T47D (cell line): Measurements from ENCODE around the gene AHCTF1.
"Not testable (repeated sequence)": the region's sequence is repeated elsewhere in the genome, so short reads cannot be mapped to it uniquely, and the experiment has no call there.

Experiments used
- DNase-seq, 2 experiments: peaks; one replicate each; pipeline versions ENCODE4 v3.0.0 to v3.0.0-alpha.2; 2011 to 2012; ENCODE audit warnings: low read depth in 1 of 2, low spot score in 1 of 2
- JUND ChIP-seq: IDR thresholded peaks from 2 replicates; pipeline ENCODE4 v1.6.1; 2012; ENCODE audit warnings: low read depth
- in situ Hi-C: cut with HindIII; loops from 2 replicates; pipeline ENCODE4 v1.10.0; 2016; ENCODE audit warnings: low sequenced_read_pairs, low pct_unique_long_range_greater_than_20kb

The AHCTF1 gene

DNA sequence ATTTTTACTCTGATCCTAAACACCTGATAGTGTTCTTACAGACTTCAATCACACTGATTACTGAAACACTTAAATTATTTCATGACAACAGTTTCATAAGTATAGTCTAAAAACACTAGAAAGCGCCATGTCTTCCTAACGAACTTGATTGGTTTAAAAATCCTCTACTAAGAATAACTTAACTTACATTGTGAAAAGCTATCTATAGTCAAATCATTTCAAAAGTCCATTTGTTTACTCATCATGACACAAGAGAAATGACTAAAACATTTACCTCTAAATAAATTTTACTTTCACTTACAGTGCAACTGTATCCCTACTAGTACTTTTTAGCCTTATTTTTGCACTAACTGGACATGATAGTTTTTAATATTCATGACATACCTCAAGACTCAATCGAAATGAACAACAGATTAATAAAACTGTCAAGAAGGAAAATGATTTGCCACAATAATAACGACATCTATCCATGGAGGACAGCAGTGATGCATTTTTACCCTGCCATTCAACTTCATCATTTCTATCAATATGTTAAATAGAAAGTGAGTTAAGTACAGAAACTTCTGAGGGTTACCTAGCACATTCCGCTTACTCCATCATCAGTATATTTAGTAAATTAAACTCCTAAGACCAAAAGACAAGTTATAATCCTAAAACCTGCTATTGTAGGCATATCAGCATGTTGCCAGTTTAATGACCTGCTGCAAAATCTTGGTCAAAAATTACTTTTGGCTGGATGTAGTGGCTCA lies 38.4 kb downstream of the AHCTF1 start:
- in situ Hi-C loops = no loop called here
- no peak for TF ChIP-seq JUND
- no peak for DNase-seq

DNA sequence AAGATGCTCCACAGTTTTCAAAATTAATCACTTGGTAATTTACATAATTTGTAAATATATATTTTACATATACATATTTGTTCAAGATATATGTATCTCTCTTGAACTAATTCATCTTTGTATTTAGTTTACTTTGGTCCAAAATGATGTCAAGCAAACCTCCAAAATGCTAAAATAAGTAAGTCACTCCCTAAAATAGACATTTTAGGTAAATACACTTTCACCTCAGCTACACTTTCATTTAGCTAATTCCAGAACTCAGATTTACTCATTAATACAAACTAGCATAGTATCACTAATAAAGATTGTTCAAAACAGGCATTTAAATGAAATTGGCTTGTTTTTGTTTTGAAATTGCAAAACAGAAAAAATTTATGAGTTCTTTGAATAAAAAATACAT lies 40.6 kb downstream of the AHCTF1 start:
- in situ Hi-C loops = no loop called here
- no peak for DNase-seq
- no peak for TF ChIP-seq JUND

DNA sequence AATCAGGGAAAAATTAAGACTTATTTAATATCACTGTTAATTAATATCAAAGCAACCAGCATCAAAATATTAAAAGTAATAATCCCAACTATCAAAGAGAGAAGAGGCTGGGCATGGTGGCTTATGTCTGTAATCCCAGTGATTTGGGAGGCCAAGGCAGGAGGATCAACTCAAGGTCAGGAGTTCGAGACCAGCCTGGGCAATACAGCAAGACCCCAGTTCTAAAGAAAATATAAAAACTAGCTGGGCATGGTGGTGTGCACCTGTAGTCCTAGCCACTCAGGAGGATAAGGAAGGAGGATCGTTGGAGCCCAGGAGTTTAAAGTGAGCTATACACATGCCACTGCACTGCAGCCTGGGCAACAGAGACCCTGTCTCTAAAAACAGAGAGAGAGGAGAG lies 43.2 kb downstream of the AHCTF1 start:
- in situ Hi-C loops = no loop called here
- DNase-seq = no peak
- no peak for TF ChIP-seq JUND

DNA sequence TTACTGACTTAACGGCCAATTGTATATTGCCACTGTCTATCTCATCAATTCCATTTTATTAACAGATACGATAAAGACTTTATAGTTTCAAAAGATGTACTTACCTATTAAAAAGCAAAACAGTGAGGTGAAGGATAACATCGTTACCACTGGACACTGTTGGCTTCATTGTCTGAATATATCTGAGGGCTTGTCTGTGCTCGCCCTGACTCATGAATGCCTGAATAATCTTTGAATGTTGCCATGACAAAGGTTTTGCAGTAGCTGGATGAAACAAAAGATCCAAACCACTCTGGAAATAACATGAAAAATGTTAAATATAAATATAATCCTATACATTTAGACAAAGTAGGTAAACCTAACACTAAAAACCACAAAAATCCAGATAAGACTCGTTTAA lies 46.4 kb downstream of the AHCTF1 start:
- in situ Hi-C loops, DNase-seq: not testable (repeated sequence)

DNA sequence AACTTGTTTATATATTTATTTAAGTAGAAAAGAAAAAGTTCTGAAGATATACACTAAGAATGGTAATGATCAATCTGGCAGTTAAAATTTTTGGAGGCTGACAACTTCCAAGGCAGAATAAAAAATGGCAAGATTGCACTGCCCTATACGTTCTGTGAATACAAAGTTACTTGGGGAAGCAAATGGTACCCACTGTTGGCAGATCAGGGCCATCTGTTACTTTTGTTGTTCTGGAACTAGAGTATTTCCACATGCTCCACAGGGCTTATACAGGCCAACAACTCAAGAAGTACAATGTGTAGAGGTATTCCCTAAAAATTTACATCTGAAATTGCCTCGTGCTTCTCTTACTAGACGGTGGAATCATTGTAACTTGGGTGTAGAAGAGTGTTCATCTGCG lies 53.2 kb downstream of the AHCTF1 start:
- TF ChIP-seq JUND = no peak
- in situ Hi-C loops = no loop called here
- no peak for DNase-seq

DNA sequence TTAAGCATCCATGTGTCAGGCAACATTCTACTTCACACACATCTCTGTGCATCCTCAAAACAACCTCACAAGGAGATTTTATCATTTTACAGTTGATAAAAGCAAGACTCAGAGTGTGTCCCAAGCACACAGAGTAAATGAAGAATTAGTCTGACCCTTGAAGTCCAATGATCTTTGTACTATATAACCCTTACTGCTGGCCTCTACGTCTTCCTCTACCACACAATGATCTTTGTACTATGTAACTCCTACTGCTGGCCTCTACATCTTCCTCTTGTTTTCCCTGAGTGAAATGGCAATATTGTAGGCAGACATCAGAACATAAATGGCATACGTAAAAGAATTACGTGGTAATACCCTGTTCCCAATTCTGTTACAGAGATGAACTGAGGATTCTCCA lies 55.3 kb downstream of the AHCTF1 start:
- no peak for DNase-seq
- in situ Hi-C loops = no loop called here
- no peak for TF ChIP-seq JUND

DNA sequence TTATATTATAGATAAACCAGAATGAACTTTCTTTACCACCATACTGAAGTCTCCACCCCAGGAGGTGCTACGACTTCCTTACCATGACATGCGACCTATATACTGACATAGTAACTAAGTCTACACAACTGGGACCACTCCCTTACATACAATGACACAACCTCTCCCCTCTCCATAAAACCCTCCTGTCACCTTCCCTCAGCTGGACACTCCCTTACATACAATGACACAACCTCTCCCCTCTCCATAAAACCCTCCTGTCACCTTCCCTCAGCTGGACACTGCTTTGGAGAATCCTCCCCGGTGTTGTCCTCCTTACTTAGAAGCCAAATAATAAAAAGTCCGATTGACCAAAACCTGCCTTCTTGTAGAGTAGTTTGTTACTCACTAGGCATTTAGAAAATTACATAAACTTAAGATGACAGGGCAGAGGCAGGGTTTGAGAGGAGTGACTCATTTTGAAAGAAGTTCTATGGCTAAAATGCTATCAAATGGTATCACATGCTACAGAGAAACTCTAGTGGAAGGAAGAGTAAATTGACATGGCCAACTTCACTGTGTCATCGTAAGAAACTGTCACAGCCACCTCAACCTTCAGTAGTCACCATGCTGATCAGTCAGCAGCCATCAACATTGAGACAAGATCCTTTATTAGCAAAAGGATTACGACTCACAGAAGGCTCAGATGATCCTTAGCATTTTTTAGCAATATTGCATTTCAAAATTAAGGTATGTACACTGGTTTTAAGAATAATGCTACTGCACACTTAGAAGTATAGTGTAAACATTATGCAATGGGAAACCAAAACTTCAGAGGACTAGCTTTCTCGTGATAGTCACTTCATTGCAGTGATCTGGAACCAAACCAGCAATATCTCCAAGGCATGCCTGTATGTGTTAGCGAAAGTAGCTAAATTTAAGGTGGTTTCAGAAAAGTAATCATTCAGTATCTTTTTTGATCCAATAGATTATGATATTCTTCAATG lies 56.4 kb downstream of the AHCTF1 start:
- DNase-seq = no peak
- no peak for TF ChIP-seq JUND
- in situ Hi-C loops = no loop called here

DNA sequence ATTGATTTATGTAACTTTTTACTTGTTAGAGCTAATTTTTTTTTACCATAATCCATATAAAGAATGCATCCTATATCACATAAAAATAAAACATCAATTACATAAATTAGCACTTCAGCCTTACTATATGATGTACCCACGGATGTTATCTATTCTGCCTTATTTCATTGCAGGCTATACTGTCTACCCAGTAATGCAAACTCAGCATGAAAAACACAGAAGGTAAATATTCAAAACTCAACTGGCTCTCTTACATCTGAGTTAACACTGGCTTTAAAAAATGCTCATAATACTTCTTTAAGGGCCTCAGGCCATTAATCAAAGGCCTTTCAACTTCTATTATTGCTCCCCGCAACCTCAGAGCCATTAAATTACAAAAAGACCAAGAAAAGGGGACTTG lies 65.8 kb downstream of the AHCTF1 start:
- TF ChIP-seq JUND = no peak
- DNase-seq = no peak
- in situ Hi-C loops = no loop called here

DNA sequence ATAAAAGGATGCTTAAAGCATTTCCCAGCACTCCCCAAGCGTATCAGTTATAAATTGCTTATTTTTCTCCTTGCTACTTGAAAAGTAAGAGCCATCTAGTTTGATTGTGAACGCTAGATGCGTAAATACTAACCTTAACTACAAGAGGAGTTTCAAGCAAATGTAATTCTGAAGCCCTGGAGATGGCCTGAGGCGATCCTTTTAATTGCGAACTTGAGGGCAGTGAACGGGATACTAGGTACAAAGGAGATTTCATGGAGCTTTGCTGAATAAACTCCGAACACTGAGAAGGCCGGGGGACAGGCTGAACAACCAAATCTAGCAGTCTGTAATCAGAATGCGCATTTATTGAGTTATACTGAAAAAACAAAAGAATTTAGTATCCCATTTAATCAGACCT lies 68.0 kb downstream of the AHCTF1 start:
- in situ Hi-C loops, DNase-seq: not testable (repeated sequence)

DNA sequence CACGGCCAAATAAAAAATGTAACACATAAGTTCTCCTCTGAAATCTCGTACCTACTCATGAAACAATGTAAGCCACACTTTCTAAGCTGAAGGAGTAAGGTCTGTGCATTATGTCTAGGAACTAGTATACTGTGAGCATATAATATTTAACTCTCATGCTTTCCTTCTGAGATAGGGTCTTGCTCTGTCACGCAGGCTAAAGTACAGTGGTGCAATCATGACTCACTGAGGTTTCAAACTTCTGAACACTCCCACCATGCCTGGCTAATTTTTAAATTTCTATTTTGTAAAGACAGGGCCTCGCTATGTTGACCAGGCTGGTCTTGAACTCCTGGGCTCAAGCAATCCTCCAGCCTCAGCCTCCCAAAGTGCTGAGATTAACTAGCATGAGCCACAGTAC lies 71.3 kb downstream of the AHCTF1 start:
- in situ Hi-C loops = no loop called here
- no peak for DNase-seq
- no peak for TF ChIP-seq JUND

DNA sequence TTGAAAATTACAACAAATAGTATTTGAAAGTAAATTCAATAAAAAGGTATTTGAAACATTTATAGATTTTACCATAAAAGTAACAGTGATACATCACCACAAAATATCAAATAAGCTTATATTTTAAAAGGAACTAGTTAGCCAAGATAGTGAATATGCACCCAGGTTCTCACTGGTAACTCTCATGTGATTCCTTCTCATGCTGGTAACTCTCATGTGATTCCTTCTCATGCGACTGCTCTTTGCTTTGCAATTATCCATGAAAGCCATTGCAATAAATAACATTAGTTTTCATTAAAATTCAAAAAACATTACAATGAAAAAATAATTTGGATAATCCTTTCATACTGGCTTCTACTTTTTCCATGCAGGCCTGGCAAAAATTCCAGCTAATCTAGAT lies 75.4 kb downstream of the AHCTF1 start:
- DNase-seq = no peak
- no peak for TF ChIP-seq JUND
- in situ Hi-C loops = no loop called here

DNA sequence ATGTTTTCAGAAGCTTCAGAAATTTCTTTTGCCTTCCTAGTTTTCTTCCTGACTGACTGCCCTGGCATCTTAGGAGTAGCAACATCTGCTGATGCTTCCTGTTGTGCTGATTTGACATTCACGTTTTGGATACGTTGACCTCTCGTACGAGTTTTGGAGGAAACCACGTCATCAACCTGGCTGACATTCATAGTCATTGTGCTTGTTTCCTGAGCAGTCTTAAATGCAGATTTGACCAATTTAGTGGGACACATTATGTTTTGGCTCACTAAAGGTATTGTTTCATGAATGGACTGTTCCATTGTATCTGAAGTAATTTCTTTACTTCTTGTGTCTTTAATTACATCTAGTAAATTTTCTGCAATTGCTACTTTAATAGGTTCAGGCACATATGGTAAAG lies 81.1 kb downstream of the AHCTF1 start:
- in situ Hi-C loops, DNase-seq: not testable (repeated sequence)

DNA sequence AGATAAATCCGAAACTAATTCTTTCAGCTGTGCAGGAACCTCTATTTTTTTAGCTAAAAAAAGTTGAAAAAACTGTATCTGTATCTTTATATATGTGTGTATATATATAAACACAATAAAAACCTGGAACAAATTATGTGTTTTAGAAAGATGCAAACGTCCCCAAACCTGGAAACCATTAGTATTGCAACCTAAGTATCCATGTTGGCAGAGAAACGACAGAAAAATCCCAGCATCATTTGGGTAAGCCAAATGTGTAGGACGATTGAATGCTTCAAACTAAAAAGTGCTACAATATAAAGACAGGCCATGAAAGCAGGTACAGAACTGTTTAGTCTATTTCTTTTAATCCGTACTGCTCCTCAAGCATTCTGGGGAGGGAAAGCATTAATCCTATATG lies 87.9 kb downstream of the AHCTF1 start:
- no peak for DNase-seq
- TF ChIP-seq JUND = no peak
- in situ Hi-C loops = no loop called here

DNA sequence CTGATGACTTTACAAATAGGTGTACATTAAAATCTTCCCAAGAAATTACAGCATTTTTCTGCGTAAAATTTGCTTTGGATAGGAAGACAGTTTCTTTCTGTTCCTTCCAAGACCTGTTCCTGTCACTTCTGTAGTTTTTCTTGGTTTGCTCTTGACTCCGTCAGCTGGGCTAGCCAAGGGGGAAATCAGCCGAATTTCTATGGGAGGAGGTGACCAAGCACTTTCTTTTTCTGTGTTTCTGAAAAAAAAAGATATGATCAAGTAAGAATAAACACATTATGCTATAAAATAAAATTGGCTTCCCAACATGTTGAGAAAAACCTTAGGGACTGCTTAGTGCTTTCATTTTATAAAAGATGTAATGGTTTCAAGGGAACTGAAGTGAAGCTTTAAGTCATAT lies 91.0 kb downstream of the AHCTF1 start:
- in situ Hi-C loops, DNase-seq: not testable (repeated sequence)
